ENCODE results near the gene NDUFA13.

NDUFA13 gene

DNA sequence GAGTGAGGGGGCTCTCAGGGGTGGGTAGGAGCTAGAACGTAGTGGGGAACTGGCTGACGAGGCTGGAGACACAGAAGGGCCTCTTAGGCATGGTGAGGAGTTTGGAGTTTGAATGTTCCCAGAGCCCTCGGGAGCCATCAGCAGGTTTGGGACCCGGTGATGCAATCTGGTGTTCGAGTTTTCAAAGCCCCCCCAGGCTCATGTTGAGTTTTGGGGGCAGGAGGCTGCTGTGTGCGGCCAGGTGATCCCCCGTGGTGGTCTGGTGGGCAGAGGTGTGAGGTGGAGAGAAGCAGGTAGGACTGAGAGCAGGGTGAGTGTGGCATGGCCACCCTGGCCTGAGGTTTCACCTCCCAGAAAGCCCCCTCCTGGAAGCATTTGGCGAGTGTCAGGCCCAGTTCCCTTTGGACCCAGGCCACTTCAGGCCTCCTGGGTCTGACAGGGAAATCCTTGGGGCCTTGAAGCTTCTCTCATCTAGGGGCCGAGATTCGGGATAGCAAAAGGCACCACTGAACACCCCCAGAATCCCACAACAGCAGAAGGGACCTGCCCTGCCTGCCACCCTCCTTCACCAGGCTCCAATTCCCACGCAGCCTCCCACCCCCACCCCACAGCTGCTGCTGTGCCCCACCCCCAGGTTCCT is 13.9 kb downstream of the NDUFA13 start:
- Histone ChIP-seq H4K20me1 (ENCODE audit: low read depth, low read length) (no peaks in the 10 kb centered on the region), H3K27me3 (ENCODE audit: low read length) (no peaks in the 10 kb centered on the region), H3K36me3 (ENCODE audit: low read length) (no peaks in the 10 kb centered on the region), H3K9me2 (replicated peaks; ENCODE audit: insufficient read depth, low read length) (no peaks in the 10 kb centered on the region), H3K4me2 (ENCODE audit: low read depth, low read length, poor library complexity, severe bottlenecking) (no peak overlapping the region), H3K4me3 (ENCODE audit: insufficient read depth, low read length, poor library complexity, severe bottlenecking) (no peak overlapping the region), H3F3A (ENCODE audit: insufficient read depth) (peaks cover 28% of the 10 kb centered on the region), H2AFZ (ENCODE audit: low read depth, low read length, severe bottlenecking) (no peak overlapping the region), H3K79me2 (ENCODE audit: insufficient read depth, low read length) (peaks cover 10% of the 10 kb centered on the region; the same call in 1 of the 2 replicates), H3K9ac (ENCODE audit: low read length) (no peak overlapping the region), H3K9me3 (ENCODE audit: insufficient read depth, low read length) (no peaks in the 10 kb centered on the region), H3K27ac (ENCODE audit: low read depth, low read length) (peak overlapping the region; percentile 25; the same call in 1 of the 2 replicates)
- no peak for TF ChIP-seq EZH2phosphoT487 (conservative IDR thresholded peaks at IDR 0.05; ENCODE audit: low read length)
- TF ChIP-seq, protein P1, sequence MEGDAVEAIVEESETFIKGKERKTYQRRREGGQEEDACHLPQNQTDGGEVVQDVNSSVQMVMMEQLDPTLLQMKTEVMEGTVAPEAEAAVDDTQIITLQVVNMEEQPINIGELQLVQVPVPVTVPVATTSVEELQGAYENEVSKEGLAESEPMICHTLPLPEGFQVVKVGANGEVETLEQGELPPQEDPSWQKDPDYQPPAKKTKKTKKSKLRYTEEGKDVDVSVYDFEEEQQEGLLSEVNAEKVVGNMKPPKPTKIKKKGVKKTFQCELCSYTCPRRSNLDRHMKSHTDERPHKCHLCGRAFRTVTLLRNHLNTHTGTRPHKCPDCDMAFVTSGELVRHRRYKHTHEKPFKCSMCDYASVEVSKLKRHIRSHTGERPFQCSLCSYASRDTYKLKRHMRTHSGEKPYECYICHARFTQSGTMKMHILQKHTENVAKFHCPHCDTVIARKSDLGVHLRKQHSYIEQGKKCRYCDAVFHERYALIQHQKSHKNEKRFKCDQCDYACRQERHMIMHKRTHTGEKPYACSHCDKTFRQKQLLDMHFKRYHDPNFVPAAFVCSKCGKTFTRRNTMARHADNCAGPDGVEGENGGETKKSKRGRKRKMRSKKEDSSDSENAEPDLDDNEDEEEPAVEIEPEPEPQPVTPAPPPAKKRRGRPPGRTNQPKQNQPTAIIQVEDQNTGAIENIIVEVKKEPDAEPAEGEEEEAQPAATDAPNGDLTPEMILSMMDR (IDR thresholded peaks at IDR 0.05; ENCODE audit: insufficient read depth, low read length, poor library complexity, severe bottlenecking), result no peak

DNA sequence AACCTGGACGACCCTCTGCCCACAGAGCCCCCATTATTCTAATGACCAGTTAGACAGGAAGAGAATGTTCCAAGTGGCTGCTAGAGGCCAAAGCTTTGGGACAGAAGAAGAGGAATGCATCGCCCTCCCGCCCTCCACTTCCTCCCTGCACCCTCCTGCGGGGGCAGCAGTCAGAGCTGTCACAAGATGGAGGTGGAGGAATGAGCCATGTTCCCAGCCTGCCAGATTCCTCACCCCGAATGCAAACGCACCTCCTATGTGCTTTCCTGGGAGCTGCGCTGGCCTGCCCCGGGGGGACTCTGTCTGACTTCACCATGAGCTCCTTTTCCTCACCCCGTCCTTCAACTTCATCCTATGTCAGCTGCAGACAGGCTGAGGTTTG is 14.4 kb downstream of the NDUFA13 start:
- H2AFZ ChIP-seq (ENCODE audit: low read depth, low read length, severe bottlenecking), result no peak overlapping the region
- no peaks in the 10 kb centered on the region for H4K20me1 ChIP-seq (ENCODE audit: low read depth, low read length)
- no peaks in the 10 kb centered on the region for H3K9me3 ChIP-seq (ENCODE audit: insufficient read depth, low read length)
- no peak overlapping the region for H3K9ac ChIP-seq (ENCODE audit: low read length)
- no peaks in the 10 kb centered on the region for H3K36me3 ChIP-seq (ENCODE audit: low read length)
- H3K79me2 ChIP-seq (ENCODE audit: insufficient read depth, low read length), result peaks cover 5% of the 10 kb centered on the region; the same call in 1 of the 2 replicates
- H3K4me3 ChIP-seq (ENCODE audit: insufficient read depth, low read length, poor library complexity, severe bottlenecking), result no peak overlapping the region
- peak overlapping the region; percentile 18 for H3K27ac ChIP-seq (ENCODE audit: low read depth, low read length)
- H3K27me3 ChIP-seq (ENCODE audit: low read length), result no peaks in the 10 kb centered on the region
- no peaks in the 10 kb centered on the region for H3K9me2 ChIP-seq (replicated peaks; ENCODE audit: insufficient read depth, low read length)
- TF ChIP-seq, protein P1 (IDR thresholded peaks at IDR 0.05; ENCODE audit: insufficient read depth, low read length, poor library complexity, severe bottlenecking), result no peak
- no peak for TF ChIP-seq EZH2phosphoT487 (conservative IDR thresholded peaks at IDR 0.05; ENCODE audit: low read length)
- no peak overlapping the region for H3K4me2 ChIP-seq (ENCODE audit: low read depth, low read length, poor library complexity, severe bottlenecking)
- peaks cover 23% of the 10 kb centered on the region for H3F3A ChIP-seq (ENCODE audit: insufficient read depth)

DNA sequence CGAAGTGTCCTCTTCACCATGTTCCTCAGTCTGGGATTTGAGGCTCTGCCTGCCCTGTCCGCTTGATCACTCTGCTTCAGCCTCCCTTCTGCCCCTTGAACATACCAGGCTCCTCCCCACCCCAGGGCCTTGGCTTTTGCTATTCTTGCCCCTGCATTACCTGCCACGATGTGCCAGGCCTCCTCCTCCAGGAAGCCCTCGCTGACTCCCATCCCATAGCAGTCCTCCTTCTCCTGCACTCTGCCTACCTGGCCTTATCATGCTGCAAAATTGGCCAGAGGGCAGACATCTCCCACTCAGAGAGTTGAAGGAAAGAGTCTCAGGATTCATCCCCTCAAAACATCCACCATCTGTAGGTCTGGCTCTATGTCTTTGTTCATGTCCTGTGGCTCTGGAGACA is 14.9 kb downstream of the NDUFA13 start:
- Histone ChIP-seq H3K9me3 (ENCODE audit: insufficient read depth, low read length) (no peaks in the 10 kb centered on the region), H3K9ac (ENCODE audit: low read length) (no peak overlapping the region), H3F3A (ENCODE audit: insufficient read depth) (peaks cover 18% of the 10 kb centered on the region), H4K20me1 (ENCODE audit: low read depth, low read length) (no peaks in the 10 kb centered on the region), H3K4me2 (ENCODE audit: low read depth, low read length, poor library complexity, severe bottlenecking) (no peak overlapping the region), H3K9me2 (replicated peaks; ENCODE audit: insufficient read depth, low read length) (no peaks in the 10 kb centered on the region), H3K27ac (ENCODE audit: low read depth, low read length) (peak overlapping the region; percentile 18), H2AFZ (ENCODE audit: low read depth, low read length, severe bottlenecking) (no peak overlapping the region), H3K79me2 (ENCODE audit: insufficient read depth, low read length) (peaks cover under 1% of the 10 kb centered on the region; the same call in 1 of the 2 replicates), H3K4me3 (ENCODE audit: insufficient read depth, low read length, poor library complexity, severe bottlenecking) (no peak overlapping the region), H3K27me3 (ENCODE audit: low read length) (no peaks in the 10 kb centered on the region), H3K36me3 (ENCODE audit: low read length) (no peaks in the 10 kb centered on the region)
- TF ChIP-seq, protein P1 (IDR thresholded peaks at IDR 0.05; ENCODE audit: insufficient read depth, low read length, poor library complexity, severe bottlenecking), result no peak
